Activated CD8-positive, alpha-beta memory T cell treated with anti-CD3 and anti-CD28 coated beads for 4 hours (primary cell): ENCODE results near the gene PTPN21.

ENCODE experiments used
- DNase-seq, 2 donors: peaks; one replicate each; pipeline ENCODE4 v3.0.0-alpha.2; 2020; ENCODE audit warnings: low read depth in 2 of 2

PTPN21 gene

DNA sequence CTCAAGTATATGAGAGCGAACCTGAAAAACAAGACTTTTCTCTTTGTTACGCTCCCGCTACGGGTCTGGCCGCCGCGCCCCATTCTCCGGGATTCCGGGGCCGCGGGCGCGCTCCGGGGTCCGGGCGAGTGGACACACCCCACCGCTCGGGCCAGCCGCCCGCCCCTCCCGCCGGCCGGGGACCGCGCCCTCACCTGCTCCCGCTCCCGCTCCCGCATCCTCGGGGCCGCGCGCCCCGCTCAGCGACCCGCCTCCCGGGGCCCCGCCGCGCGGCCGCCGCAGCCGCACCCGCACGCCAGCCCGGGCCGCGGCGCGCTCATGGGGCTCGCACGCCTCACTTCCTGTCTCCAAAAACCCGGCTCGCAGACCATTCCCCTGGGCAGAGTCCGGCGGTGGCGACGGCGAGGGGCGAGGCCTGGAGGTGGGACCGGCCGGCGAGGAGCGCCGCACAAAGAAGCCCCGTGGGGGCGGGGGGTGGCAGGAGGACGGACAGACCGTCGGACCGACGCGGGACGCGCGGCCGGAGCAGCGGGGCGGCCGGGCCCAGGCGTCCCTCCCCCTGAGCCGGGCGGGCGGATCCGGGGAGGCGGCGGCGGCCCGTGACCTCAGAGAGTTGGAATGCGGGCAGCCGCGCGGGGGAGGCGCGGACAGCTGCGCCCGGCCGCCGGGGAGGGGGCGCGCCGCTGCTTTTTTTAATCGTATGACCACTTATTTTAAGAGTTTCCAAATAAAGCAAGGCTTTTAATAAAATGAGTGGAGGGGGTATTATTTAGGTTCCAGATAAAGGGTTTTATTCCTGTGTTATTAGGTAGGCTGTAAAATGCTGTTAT is at the start of gene PTPN21:
Gene PTPN21, minus strand, starts transcription at position 551 of the 830 bp plus-strand sequence. CDS start 4,590 bp downstream, outside the sequence.
- DNase-seq = no peak

DNA sequence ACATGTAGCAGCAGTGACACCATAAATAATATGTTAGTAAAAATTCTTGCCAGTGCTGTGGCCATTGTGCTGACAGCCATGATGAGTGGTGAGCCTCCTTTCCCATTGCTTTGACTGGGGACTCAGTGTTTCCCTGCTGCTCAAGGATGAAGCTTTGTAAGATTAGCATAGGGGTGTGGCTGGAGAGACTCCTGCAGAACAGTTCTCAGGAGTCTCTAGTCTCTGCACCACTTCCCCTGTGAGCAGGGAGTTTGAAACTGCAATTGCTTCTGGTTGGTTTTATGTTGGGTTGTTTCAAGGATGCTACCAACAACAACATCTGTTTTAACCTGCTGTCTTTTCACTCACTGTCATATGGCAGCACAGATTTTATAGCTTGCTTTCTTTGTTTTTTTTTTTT is 49.4 kb upstream of the PTPN21 start:
- DNase-seq = no peak

DNA sequence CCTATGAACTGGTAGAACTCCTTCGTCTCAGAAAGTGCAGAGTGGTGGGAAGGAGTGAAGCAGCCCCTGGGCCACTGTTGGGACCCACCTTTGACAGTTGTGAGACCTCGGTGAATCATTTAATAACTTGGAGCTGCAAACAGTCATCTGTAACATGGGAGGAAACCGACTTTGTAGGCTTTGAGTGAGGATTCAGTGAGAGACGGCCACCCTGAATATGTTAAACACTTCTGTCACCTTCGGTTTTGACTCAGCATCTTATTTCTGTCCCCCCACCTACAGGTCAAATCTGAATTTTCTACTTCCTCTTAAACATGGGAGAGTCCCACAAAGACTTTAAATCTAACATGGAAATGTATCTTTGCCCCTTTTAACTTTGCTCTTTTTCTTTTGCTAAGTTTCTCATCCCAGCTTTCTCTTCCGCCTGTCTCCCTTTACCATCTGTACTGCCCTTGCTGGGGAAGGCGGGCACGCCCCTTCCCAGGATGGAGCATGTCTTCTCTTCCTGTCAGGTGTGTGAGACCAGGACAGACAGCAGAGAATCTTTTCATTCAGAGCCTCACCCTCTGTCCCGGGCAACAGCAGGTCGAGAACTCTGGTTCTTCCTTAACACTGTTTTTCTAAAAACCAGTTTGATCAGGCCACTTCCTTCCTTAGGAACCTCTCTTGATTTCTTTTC is 45.1 kb upstream of the PTPN21 start:
- no peak for DNase-seq

DNA sequence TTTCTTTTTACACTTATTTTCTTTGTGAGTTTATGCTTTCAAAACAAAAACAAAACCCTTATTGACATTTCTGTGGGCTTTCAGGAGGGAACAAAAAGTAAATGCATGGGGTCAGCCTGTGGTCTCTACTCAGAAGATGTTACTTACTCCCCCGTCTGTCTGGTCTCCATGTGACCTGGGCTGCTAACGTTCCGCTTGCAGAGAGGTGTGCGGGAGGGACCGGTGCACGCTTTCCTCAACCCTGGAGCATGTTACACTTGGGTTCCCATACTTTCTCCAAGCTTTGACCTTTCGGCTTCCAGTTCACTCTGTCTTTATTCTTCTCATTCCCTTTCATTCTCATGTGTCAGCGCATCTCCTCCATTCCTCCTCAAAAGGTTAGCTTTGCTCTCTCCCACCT is 44.5 kb upstream of the PTPN21 start:
- no peak for DNase-seq

DNA sequence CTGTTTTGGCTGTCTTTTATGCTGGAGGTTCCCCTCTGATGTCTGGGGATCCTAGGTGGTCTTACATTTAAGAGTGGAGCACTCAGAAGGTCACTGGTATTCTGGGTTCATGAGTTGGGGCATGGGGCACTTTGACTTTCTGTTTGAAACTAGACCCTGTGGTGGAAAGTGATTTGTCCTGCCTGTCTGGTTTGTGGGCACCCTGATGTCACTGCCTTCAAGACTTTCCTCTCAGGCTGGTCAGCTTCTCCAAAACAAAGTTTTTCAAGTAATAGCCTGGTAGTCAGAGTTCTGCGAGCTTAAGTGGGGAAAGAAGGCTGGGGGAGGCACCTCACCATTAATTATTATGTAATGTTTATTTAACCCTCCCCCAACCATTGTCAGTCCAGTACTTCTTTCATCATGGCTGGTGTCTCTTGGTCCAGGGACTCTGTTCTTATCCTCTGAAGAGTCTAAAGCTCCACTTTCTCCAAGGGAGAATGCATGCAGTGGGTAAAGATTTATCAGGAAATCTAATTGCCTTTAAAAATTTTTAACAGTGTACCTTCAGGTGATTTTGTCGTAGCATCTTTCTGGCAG is 43.4 kb upstream of the PTPN21 start:
- DNase-seq = no peak

DNA sequence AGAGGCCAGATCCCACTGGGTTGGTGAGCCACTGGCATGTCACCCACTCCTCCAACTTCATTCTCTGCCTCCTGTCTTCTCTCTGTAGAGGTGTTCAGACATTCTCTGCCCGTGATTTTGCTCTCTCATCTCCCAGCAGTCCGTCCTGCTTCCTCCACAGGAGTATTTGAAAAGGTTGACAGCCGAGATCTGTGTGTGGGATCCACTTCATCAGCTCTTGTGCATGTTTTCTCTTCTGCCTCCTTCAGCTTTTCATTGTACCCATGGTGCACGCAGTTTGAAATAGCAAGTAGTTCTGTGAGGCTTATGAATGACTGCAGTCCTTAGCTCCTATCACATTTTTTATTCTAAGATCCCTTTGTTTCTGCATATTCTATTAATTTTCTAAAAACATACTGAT is 42.8 kb upstream of the PTPN21 start:
- no peak for DNase-seq

DNA sequence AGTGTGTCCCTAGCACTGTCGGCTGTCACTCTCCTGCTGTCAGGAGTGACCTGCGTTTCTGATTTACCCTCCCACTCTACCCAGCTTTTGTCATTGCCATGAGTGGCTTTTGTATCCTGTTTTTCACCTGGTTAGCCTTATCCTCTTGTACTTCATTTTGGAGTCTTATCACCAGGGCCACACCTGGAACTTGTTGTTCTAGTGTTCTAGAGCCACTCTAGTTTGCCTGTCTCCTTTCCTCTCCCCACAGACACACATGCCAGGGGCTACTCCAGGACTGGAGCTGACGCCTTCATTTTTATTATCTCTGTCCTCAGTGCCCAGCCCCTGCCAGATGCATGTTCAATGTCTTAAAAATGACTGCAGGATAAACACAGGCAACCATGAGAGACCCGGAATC is 42.2 kb upstream of the PTPN21 start:
- no peak for DNase-seq

DNA sequence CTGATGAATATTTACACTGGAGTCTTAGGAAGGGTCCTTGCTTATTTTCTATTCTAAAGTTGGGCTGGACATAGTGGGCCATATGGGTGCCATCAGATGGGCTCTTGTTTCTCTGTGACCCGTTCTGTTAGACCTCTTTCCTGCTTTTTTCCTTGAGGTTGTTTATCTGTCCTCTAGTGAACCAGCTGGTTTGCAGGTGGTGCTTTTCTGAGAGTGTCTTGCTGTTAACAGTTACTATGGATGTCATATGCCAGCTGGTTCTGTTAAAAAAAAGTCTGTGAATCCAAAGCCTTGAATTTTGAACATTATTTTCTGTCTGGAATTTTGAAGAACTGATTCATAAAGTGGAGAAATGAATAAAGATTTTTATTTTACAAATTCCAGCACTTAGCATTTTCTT is 37.2 kb upstream of the PTPN21 start:
- DNase-seq = no peak

DNA sequence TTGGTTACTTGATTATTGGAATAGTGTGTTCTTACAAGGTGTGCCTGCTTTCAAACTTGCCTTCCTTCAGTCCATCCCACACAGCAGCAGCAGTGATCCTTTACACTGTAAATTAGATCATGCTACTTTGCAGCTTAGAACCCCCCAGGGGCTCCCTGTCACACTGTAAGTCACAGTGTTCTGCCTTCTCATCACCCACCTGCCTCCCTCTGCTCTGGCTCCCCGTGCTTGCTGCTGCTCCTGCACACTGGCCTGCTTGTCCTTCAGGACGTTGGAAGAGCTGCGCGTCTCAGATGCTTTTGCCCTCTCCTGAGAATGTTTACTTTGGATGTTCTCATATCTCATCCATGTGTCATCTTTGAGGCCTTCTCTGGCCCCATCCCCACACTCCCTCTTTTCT is 35.4 kb upstream of the PTPN21 start:
- no peak for DNase-seq

DNA sequence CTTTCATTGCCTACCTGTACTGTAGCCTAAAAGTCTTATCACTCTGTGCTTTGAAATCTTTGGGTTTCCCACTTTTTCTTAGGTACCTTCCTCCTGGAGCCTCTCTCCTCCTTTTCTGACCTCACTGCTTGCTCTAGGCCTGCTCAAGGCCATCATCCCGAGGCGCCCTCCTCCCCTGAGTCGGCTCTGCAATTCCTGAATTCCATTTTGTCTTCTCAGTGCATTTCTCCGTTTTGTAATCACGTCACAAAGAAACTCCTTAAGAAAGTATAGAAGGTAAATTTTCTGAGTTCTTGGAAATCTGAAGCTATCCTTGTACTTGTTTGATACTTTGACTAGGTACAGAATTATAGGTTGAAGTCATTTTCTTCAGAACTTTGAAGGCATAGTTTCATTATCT is 33.3 kb upstream of the PTPN21 start:
- DNase-seq = no peak

DNA sequence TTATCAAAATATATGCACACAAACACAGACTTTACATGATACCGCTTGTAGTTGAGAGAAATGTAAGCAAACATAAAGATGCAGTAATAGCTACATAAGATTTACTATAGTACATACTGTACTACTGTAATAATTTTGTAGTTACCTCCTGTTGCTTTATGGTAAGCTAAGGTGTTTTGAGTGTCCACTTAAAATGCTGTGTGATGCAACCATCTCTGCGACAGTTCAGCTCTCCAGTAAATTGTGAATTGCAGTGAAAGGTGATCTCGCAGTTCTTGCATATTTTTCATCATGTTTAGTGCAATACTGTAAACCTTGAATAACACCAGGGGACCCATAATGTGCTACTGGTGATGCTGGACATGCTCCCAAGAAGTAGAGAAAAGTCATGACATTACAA is 29.6 kb upstream of the PTPN21 start:
- DNase-seq = no peak

DNA sequence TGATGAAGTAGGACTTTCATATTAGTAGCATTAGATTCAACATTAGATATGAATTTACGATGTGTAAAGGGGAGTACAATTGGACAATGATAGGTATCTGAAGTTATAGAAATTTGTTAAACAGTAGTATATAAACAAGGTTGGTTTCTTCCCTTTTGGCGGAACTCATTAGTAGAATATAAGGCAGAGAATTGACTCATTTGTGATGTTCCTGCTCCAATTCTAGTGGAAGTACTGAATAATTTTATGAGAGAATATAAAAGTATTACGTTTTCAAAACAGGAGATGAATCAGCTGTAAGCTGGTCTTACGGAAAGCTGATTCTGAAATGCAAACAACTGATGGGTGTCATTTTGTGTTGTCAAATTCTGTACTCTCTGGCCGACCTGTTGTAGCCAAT is 21.4 kb upstream of the PTPN21 start:
- no peak for DNase-seq

DNA sequence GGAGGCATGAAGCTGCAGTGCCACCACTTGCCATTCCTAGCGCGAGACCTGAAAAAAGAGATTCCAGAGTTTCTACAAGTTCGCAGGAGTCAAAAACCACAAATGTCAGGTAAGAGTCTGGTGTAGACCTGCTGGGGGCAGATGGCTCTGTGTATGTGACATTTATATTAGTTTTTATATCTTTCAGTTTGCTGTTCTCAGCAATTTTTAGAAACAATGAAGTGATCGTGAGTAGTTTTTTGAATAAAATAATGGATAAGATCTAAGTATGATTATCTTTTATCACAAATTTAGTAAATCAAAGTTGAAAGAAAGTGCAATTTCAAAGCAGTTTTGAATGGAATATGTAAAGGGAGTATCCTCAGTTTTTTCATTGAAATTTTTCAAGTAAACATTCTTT is 17.3 kb upstream of the PTPN21 start:
- no peak for DNase-seq

DNA sequence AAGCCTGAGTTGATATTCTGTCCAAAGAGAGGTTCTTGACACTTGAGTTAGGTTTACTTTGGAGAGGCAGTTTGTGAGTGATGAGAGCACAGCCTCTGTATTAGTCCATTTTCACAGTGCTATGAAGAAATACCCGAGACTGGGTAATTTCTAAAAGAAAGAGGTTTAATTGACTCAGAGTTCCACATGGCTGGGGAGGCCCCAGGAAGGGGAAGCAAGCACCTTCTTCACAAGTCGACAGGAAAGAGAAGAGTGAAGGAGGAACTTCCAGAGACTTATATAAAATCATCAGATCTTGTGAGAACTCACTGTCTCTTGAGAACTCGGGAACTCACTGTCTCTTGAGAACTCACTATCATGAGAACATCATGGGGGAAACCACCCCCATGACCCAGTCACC is 13.4 kb upstream of the PTPN21 start:
- no peak for DNase-seq

DNA sequence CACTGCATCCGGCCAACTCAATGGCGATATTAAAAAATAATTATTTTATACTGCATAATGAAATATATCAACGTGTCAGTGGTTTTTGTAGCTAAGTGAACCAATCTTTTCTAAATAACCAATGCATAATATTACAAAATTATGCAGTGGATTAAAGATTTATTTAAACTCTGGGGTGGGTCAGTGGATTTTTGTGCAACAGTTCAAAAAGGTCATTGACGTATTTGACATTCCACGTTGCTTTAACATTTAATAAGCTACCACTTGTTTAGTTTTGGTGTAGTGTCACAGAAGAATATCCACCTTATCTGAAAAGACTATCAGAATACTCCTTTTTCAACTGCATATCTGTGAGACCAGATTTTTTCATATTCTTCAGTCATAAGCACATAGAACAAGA is 10.6 kb upstream of the PTPN21 start:
- no peak for DNase-seq

DNA sequence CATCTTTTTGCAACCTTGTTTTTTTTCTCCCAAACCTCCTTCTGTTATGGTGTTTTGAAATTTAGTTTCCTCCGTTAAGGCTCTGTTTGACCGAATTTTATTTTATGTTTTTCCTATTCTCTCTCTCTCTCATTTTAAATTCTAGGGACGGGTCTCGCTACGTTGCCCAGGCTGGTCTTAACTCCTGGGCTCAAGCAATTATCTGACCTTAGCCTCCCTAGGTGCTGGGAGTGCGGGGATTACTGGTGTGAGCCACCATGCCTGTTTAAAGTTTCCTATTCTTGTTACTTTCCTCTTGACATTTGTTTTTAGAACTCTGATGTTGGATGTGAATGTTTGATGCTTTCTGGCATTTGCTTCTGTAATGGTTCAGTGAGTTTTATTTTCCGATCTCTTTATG is 9.0 kb upstream of the PTPN21 start:
- DNase-seq = no peak

DNA sequence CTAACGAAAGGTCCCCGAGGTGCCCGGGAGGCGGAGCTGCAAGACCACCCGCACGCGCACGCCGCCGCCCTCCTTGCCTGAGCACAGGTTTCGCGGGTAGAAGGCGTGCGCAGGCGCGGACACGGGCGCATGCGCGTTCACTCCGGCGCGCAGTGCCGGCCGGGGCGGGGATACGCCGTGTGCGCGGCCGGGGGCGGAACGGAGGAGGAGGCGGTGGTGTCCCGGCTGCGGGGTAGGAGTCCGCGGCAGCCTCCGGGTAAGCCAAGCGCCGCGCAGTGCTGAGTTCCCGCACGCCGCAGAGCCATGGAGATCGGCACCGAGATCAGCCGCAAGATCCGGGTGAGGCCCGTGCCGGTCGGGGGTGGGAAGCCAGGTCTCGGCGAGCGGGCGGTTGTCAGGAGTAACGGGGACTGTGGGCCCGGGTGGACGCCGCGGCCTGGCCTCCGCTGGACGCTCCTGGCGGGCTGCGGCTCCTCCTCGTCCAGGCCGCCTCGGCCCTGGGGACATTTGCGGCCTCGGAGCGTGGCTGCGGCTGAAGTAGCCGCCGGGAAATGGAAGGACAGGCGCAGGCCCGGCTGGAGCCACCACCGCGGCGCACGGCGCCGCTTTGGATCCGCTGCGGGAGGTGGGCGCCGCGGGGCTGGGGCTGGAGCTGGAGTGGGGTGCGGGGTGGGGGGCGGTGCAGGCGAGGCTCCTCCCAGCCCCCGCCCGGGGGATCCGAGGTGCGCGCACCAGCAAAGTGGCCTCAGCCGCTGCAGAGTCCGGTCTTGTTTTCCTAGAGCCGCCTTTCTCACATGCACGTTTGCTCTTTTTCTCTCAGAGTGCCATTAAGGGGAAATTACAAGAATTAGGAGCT is 8.3 kb upstream of the PTPN21 start, which contains the start of gene ZC3H14:
Gene ZC3H14, plus strand, starts transcription at position 207 of the 856 bp plus-strand sequence. Its CDS starts 97 bp downstream, at position 304.
- peak; percentile 73 to 78 for DNase-seq

DNA sequence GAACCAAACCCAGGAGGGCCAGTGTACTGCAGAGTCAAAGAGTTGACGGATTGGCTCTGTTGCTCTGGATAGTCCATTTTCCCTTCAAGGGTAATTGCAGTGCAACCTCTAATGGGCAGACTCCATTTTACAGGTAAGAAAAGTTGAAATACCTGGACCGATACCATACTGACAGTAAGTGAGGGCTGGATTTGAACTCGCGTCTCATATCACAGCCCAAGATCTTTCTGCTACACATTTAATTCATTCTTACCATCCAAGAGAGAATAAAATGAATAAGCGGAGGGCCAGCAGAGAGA is 7.7 kb upstream of the PTPN21 start:
- DNase-seq = no peak

DNA sequence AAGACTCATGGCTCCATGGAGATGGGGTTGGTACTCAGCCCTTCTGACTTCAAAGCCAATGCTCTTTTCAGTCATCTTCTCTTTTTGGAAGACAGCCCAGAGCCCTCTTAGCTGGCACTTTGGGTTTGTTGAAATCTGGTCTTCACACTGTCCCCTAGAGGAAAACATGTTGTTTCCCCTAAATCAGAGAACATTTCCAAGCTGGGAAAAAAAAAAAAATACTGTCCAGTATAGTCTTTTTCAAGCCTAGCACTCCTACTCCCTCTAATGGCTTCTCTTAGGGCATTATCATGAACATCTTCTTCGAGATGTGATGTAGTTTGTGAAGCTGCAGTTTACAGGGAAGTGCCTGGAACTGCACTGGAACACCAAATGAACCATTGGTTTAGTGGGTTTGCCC is 5.0 kb upstream of the PTPN21 start:
- DNase-seq = no peak

DNA sequence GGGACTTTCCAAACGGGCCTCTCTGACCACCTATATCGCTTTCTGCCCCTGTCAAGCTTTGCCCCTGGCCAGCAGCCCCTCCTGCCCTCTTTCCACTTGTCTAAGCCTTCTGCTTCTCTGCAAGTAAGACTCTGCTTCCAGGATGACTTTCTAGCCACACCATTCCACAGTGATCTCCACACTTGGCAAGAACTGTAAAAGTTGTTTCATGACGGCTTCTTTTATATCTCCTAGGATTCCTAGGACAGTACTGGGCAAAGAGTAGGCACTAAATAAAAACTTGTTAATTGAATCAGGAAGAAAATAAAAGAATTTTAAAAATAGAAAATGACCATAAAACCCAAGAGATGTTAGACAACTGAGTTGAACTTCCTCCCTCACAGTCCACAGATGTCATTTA is 1.8 kb upstream of the PTPN21 start:
- DNase-seq = no peak

DNA sequence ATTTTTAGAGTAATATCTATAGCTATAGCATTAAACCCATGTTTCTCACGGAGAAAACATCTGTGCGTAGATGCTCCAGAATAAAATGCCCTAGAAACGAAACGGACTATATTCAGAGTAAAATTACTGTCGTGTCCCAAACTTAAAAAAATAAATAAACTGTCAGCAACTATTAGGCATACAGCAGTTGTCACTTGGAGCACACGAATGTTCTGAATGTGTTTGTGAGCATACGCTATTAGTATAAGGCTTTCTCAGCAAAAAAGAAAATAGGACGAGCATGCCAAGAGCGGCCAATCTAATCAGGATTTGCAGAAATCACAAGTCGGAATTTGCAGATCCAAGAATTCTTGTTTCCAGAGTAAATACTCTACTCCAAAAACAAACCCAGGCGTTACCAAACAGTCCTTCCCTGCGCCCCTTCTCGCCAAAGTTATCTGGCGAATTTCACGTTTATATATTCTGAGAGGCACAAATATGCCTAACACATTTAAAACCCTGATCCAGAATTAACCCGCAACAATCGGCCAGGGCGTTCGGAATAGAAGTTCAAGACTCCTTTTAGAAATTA is 836 bp downstream of the PTPN21 start:
- no peak for DNase-seq

DNA sequence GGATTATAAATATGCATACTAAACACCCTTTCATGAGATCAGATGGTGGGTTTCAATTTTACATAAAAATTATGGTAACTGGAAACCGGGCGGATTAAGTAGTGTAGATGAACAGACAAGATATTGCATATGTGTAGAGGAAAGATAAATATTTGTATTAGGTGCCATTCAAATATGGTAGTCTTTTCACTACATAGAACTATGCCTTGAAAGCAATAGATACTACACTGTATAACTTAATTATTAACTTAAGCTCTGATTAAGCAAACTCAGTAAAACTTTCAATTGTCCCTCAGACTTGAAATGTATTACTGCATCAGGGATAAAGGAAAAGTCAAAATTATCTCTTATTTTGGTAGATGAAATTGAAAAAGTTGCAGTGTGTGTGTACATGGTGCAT is 1.9 kb downstream of the PTPN21 start:
- DNase-seq = no peak
